NB4 (cell line): Measurements from ENCODE around the gene ZNF362.

Experiments
- POLR2A ChIP-seq: IDR thresholded peaks from 2 replicates; pipeline ENCODE4 v1.6.1; 2011; ENCODE audit warnings: mild to moderate bottlenecking; ENCODE audit not compliant: insufficient read length; ENCODE audit errors: extremely low read depth
- TF ChIP-seq, protein P1 (sequence below): IDR thresholded peaks from one replicate; pipeline ENCODE4 v1.5.1; 2012; ENCODE audit warnings: low read depth, low read length
- TF ChIP-seq, protein P2 (sequence below): IDR thresholded peaks from 2 replicates; pipeline ENCODE4 v1.6.1; 2011; ENCODE audit warnings: low read depth, low read length

DNA sequence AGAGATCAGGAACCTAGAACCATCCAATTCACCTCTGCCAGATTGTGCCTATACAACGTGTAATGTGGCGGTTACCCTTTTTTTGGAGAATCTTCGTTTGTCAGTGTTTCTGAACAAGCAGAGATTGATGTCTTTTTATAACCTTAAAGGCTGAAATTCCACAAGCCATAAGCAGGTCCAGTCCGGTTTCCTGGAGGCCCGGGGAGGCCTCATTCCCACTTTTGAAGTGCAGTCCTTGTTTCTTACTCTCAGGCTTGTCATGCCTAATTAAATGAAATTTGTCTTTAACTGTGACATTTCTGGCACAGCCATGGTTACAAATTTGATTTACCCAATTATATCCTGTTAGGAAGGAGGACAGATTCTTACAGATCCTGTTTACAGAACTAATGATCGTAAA lies 27.8 kb downstream of the ZNF362 start:
- TF ChIP-seq, protein P1, sequence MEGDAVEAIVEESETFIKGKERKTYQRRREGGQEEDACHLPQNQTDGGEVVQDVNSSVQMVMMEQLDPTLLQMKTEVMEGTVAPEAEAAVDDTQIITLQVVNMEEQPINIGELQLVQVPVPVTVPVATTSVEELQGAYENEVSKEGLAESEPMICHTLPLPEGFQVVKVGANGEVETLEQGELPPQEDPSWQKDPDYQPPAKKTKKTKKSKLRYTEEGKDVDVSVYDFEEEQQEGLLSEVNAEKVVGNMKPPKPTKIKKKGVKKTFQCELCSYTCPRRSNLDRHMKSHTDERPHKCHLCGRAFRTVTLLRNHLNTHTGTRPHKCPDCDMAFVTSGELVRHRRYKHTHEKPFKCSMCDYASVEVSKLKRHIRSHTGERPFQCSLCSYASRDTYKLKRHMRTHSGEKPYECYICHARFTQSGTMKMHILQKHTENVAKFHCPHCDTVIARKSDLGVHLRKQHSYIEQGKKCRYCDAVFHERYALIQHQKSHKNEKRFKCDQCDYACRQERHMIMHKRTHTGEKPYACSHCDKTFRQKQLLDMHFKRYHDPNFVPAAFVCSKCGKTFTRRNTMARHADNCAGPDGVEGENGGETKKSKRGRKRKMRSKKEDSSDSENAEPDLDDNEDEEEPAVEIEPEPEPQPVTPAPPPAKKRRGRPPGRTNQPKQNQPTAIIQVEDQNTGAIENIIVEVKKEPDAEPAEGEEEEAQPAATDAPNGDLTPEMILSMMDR: no peak
- TF ChIP-seq POLR2A: no peak
- TF ChIP-seq, protein P2, sequence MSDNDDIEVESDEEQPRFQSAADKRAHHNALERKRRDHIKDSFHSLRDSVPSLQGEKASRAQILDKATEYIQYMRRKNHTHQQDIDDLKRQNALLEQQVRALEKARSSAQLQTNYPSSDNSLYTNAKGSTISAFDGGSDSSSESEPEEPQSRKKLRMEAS: no peak
